HG02970 (cell line): ENCODE results near the gene CMTR1.

ENCODE experiments used
- ATAC-seq: cut with Tn5 transposase; IDR thresholded peaks from one replicate; pipeline ENCODE4 v1.9.1; 2021; ENCODE audit warnings: mild to moderate bottlenecking, moderate library complexity, moderate number of reproducible peaks; ENCODE audit not compliant: unreplicated experiment, low FRiP score

The CMTR1 gene

GRCh38 chr6:37474316-37474715, 41.3 kb downstream of the CMTR1 start:
- ATAC-seq: no peak

GRCh38 chr6:37477191-37477590, 44.2 kb downstream of the CMTR1 start:
- ATAC-seq: no peak

GRCh38 chr6:37477656-37478435, 44.8 kb downstream of the CMTR1 start:
- ATAC-seq: no peak

GRCh38 chr6:37478827-37479226, 45.8 kb downstream of the CMTR1 start:
- no peak for ATAC-seq

- ATAC-seq: no peak
Observed at GRCh38 chr6:37479266-37479854, 46.3 kb downstream of the CMTR1 start.

GRCh38 chr6:37480118-37480736, 47.2 kb downstream of the CMTR1 start:
- no peak for ATAC-seq

GRCh38 chr6:37480951-37481534, 48.0 kb downstream of the CMTR1 start:
- no peak for ATAC-seq

GRCh38 chr6:37481711-37482605, 48.9 kb downstream of the CMTR1 start:
- no peak for ATAC-seq

GRCh38 chr6:37482606-37483251, 49.7 kb downstream of the CMTR1 start:
- no peak for ATAC-seq

GRCh38 chr6:37483252-37483901, 50.4 kb downstream of the CMTR1 start:
- no peak for ATAC-seq

- ATAC-seq: no peak
Observed at GRCh38 chr6:37483917-37484785, 51.1 kb downstream of the CMTR1 start.

- no peak for ATAC-seq
Observed at GRCh38 chr6:37484786-37485170, 51.8 kb downstream of the CMTR1 start.

GRCh38 chr6:37485291-37485702, 52.3 kb downstream of the CMTR1 start:
- no peak for ATAC-seq

- ATAC-seq: no peak
Observed at GRCh38 chr6:37486121-37486839, 53.3 kb downstream of the CMTR1 start.

- no peak for ATAC-seq
Observed at GRCh38 chr6:37487591-37488380, 54.8 kb downstream of the CMTR1 start.

- ATAC-seq: no peak
Observed at GRCh38 chr6:37488476-37488875, 55.5 kb downstream of the CMTR1 start.

- ATAC-seq: no peak
Observed at GRCh38 chr6:37489697-37490336, 56.8 kb downstream of the CMTR1 start.
